ENCODE data around the gene SEMA4A.

- TF ChIP-seq, protein P1, sequence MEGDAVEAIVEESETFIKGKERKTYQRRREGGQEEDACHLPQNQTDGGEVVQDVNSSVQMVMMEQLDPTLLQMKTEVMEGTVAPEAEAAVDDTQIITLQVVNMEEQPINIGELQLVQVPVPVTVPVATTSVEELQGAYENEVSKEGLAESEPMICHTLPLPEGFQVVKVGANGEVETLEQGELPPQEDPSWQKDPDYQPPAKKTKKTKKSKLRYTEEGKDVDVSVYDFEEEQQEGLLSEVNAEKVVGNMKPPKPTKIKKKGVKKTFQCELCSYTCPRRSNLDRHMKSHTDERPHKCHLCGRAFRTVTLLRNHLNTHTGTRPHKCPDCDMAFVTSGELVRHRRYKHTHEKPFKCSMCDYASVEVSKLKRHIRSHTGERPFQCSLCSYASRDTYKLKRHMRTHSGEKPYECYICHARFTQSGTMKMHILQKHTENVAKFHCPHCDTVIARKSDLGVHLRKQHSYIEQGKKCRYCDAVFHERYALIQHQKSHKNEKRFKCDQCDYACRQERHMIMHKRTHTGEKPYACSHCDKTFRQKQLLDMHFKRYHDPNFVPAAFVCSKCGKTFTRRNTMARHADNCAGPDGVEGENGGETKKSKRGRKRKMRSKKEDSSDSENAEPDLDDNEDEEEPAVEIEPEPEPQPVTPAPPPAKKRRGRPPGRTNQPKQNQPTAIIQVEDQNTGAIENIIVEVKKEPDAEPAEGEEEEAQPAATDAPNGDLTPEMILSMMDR (conservative IDR thresholded peaks at IDR 0.05) = no peak
- TF ChIP-seq ZFX (IDR thresholded peaks at IDR 0.05) = no peak
These were observed 39.8 kb downstream of the SEMA4A start for GRCh38 chr1:156193208-156193487.

Data from C4-2B (cell line).